ENCODE data around the gene TPSG1.
"Not testable (repeated sequence)": the region's sequence is repeated elsewhere in the genome, so short reads cannot be mapped to it uniquely, and the experiment has no call there.

The TPSG1 gene

DNA sequence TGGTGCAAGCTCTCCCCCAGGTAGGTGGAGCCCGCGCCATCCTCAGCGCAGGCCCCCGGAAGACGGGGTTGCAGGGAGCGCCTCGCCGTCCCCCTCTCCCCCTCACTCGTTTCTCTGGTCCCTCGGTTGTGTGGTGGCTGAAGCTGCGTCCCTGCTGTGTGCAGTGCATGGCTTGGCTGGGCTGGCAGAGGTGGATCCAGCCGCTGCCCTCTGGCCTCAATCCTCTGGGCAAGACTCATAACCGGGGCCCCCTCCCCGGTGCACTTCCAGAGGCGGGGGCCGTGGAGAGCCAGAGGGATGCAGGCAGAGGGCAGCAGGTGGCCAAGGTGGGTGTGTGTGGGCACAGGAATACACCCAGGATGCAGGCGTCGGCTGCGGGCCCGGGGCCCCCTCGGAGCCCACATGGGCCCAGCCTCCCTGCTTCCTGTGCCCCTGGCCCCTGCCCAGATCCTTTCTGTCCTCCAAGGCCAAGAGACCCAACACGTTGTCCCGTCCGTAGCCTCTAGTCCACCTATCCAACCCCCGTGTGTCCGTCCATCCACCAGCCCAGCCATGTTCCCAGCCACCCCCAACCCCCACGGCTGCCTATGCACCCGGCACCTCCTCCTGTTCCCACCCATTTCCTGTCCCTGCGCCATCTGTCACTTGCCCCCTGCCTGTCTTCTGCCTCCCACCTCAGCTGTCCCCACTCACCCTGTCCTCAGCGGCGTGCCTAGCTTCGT lies 9.3 kb downstream of the TPSG1 start:
- no peak for DNase-seq (ENCODE audit: low read depth)

DNA sequence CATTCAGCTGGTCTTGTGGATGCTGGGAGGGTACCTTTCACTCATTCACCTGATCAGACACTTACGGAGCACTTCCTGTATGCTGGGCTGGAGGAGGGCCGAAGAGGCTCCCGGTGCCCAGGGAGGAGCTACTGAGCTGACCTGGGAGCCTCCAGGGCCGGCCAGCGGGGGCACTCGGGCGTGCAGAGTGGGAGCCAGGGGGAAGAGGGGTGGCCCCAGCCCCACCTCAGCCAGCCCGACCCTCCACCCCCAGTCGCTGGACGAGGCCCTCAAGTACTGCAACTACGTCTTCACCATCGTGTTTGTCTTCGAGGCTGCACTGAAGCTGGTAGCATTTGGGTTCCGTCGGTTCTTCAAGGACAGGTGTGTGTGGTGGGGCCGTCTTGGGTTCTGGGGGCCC lies 10.3 kb downstream of the TPSG1 start:
- DNase-seq (ENCODE audit: low read depth), result no peak

DNA sequence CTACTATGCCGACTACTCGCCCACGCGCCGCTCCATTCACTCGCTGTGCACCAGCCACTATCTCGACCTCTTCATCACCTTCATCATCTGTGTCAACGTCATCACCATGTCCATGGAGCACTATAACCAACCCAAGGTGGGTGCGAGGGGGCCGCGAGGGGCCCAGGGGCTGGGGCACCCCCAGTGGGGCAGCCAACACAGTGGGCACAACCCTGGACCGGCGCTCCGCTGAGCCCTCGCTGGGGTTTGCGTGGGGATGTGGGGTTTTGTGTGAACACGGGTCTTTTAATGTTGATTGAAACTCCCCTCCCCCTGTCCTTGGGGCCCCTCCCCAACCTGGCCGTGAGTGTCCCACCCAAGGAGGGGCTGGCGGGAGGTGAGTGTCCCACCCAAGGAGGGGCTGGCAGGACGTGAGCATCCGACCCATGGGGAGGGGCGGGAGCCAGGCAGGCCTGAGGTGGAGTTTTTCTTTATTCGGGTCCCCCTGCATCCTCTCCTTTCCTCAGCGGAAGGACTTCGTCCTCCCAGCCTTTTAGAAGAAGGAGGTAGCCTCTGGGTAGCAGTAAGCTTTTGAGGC lies 11.2 kb downstream of the TPSG1 start:
- no peak for DNase-seq (ENCODE audit: low read depth)

DNA sequence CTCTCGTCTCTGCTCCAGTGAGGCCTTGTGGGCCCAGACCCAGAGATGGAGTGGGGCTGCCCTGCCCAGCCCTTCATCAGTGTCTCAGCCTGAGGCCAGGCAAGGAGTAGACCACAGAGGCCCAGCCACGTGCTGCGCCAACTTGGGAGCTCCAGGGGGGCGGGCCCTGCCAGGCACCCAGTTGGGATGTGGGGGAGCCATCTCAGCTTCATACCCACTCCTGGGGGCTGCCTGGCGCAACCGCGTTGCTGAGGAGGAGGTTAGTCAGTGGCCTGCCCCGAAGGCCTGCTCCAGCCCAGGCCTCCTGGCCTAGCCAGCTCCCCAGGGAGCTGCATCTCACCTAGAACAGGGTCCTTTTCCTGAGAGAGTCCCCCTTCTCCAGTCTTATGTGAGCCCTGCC lies 11.8 kb downstream of the TPSG1 start:
- no peak for DNase-seq (ENCODE audit: low read depth)

DNA sequence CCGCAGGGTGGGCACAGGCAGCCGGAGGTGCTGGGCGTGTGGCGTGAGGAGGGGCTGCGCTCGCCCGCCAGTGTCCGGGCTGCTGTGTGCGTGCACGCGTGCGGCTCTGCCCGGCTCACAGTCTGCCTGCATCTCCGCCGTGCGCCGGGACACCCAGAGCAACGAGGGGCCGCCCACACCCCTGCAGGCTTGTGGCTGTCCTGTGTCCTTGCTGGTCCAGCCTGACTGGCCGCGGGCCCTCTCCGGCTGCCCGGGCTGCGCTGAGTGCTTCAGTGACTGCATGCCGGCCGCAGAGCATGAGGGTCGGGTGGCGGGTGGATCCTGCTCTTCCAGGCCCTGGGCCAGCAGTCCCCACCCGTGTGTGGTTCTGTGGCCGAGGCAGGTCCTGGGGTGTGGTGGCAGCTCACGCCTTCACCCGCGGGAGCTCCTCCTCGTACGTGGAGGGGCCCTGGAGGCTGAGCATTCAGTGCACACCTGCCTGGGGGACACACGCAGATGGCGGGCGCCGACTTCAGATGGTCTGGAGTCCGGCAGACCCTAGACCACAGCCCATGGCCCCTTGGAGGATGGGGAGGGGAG lies 12.4 kb downstream of the TPSG1 start:
- DNase-seq (ENCODE audit: low read depth), result no peak

DNA sequence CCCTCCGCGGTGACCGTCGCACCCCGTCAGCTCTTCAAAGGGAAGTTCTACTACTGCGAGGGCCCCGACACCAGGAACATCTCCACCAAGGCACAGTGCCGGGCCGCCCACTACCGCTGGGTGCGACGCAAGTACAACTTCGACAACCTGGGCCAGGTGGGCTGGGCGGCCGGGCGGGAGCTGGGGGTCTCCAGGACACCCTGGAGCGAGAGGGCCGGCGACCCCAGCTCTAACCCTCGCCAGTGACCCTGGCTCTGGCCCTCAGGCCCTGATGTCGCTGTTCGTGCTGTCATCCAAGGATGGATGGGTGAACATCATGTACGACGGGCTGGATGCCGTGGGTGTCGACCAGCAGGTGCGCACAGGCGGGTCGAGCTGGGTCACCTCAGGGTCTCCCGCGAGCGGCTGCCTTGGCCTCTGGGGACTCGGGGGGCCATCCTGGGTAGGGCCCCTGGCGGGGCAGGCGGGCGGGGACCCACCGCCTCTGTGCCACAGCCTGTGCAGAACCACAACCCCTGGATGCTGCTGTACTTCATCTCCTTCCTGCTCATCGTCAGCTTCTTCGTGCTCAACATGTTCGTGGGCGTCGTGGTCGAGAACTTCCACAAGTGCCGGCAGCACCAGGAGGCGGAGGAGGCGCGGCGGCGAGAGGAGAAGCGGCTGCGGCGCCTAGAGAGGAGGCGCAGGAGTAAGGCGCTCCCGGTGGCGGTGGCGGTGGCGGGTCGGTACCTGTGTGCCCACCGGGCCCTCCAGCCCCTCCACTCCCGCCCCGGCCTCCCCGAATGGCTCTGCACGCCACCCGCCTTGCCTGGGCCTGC lies 13.4 kb downstream of the TPSG1 start:
- no peak for DNase-seq (ENCODE audit: low read depth)

DNA sequence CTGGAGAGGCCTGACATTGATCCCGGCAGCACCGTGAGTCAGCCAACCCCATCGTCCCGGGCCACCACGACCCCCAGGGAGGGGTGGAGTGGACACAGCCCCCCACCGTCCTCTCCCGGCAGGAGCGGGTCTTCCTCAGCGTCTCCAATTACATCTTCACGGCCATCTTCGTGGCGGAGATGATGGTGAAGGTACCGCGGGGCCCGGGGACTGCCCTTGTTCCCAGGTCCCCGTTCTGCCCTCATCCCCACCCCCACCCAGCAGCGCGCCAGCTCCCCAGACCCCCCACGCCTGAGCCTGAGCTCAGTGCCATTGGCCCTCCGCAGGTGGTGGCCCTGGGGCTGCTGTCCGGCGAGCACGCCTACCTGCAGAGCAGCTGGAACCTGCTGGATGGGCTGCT lies 14.6 kb downstream of the TPSG1 start:
- DNase-seq (ENCODE audit: low read depth), result no peak

DNA sequence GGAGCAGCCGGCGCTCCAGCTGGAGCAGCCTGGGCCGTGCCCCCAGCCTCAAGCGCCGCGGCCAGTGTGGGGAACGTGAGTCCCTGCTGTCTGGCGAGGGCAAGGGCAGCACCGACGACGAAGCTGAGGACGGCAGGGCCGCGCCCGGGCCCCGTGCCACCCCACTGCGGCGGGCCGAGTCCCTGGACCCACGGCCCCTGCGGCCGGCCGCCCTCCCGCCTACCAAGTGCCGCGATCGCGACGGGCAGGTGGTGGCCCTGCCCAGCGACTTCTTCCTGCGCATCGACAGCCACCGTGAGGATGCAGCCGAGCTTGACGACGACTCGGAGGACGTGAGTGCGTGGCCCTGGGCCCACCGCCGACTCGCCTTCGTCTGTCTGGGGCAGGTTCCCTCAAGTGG lies 16.0 kb downstream of the TPSG1 start:
- DNase-seq (ENCODE audit: low read depth), result no peak

DNA sequence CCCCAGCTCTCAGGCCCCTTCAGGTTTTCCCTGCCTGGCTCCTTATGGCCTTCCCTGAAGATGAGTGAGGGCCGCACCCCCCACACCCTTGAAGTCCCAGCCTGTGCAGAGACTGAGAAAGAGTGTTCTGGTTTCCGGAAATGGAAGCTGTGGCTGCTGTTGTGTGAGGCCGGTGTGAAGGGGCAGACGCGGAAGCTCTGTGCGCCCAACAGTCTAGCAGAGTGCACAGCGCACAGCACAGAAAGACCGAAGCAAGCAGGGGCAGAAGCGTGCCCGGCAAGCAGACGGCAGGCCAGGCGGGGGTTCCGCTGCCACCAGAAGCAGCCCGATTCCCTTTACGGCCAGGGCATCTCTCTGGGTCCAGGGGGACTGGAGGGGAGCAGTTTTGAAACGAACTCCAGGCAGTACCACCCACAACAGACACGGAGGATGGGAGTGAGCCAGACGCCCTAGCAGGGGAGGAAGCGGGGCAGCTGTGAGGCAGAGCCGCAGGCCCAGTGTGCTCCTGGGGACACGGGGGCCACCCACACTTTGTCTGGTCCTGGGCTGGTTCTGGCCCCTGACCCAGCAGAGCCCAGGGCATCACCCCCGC lies 16.7 kb downstream of the TPSG1 start:
- no peak for DNase-seq (ENCODE audit: low read depth)

DNA sequence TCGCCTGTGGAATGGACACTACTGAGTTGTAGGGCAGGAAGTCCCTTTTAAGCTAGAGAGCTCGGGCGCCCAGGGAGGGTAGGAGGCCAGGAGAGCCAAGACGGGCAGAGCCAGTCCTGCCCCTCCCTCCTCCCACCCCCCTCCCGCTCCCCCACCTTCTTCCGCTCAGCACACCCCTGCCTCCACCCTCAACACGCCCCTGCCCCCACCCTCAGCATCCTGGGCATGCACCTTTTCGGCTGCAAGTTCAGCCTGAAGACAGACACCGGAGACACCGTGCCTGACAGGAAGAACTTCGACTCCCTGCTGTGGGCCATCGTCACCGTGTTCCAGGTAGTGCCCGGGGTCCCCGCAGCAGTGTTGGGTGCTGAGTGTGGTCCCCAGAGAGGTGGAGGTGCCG lies 18.3 kb downstream of the TPSG1 start:
- DNase-seq (ENCODE audit: low read depth), result no peak

DNA sequence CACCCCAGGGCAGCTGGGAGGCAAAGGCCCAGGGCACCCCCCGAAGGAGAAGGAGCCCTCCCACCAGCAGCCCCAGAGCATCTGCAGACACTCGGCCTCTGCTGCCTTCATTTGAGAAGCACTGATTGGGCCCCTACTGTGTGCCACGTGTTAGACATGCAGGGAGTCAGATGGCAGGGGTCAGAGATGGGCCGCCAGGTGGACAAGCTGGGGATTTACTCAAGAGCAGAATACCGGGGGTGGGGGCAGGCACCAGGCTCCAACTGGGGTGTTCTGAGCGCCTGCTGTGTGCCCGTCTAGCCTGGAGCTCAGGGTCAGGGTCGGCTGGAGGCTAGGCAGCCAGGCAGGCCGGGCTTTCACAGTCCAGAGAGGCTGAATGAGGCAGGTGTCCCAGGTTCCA lies 18.7 kb downstream of the TPSG1 start:
- no peak for DNase-seq (ENCODE audit: low read depth)

DNA sequence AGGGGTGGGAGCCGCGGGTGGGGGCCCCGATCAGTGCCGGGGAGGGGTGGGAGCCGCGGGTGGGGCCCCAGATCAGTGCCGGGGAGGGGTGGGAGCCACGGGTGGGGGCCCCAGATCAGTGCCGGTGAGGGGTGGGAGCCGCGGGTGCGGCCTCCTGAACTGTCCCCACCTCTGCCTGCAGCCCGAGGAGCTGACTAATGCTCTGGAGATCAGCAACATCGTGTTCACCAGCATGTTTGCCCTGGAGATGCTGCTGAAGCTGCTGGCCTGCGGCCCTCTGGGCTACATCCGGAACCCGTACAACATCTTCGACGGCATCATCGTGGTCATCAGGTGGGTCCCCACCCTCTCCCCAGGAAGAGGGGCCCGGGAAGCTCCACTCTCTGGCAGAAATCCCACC lies 20.1 kb downstream of the TPSG1 start:
- DNase-seq (ENCODE audit: low read depth), result no peak

DNA sequence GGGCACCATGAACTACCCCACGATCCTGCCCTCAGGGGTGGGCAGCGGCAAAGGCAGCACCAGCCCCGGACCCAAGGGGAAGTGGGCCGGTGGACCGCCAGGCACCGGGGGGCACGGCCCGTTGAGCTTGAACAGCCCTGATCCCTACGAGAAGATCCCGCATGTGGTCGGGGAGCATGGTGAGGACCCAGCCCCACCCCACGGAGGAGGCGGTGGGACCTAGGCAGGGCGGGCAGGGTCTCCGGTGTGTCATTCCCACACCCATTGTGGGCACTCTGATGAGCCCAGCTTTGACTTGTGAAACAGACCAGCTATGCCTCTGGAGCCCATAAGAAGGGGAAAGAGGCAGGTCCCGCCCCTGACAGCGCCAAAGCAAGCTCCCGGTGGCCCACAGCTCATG lies 22.8 kb downstream of the TPSG1 start:
- no peak for DNase-seq (ENCODE audit: low read depth)

DNA sequence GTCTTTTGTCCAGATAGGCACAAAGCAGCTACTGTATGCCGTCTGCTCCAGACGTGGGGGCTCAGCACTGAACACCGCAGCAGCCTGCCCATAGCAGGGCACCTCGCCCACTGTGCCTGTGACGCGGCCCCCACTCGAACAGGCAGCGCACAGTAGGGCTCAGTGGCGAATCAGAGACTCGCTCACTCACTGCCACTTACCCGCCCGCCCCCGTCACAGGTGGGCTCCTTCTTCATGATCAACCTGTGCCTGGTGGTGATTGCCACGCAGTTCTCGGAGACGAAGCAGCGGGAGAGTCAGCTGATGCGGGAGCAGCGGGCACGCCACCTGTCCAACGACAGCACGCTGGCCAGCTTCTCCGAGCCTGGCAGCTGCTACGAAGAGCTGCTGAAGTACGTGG lies 23.6 kb downstream of the TPSG1 start:
- no peak for DNase-seq (ENCODE audit: low read depth)

DNA sequence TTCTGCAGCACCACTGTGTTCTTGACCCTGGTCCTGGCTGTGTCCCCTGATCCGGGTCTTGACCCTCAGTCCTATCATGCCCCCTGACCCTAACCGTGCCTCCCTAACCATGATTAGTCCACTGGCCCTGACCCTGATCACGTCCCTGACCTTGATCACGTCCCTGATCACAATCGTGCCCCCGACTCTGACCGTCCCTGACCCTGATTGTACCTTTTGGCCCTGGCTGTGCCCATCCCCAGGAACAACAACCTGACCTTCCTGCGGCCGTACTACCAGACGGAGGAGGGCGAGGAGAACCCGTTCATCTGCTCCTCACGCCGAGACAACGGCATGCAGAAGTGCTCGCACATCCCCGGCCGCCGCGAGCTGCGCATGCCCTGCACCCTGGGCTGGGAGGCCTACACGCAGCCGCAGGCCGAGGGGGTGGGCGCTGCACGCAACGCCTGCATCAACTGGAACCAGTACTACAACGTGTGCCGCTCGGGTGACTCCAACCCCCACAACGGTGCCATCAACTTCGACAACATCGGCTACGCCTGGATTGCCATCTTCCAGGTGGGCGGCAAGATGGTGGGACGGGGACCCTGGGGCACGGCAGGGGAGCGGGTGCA lies 24.9 kb downstream of the TPSG1 start:
- DNase-seq (ENCODE audit: low read depth), result no peak

DNA sequence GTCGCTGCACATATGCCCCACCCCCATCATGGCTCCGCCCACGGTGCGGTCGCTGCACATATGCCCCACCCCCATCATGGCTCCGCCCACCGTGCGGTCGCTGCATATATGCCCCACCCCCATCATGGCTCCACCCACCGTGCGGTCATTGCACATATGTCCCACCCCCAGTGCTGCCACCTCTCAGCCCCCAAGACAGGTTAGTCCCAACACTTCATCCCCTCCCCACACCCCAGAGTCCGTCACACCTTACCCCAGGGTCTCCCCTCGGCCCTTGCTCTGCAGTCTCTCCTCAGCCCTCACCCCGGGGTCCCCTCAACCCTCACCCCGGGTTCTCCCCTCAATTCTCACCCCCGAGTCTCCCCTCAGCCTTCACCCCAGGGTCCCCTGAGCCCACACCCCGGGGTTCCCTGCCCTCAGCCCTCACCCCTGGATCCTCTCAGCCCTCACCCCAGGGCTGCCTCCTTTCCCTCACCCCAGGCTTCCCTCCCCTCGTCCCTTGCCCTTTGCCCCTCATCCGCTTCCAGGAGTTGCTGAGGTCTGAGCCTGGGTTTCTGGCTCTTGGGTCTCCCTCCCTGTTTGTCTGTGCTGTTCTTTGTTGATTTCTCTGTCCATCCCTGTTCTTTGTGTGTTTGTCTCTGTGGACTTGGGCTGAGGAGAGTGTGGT lies 25.6 kb downstream of the TPSG1 start:
- DNase-seq (ENCODE audit: low read depth), result no peak

DNA sequence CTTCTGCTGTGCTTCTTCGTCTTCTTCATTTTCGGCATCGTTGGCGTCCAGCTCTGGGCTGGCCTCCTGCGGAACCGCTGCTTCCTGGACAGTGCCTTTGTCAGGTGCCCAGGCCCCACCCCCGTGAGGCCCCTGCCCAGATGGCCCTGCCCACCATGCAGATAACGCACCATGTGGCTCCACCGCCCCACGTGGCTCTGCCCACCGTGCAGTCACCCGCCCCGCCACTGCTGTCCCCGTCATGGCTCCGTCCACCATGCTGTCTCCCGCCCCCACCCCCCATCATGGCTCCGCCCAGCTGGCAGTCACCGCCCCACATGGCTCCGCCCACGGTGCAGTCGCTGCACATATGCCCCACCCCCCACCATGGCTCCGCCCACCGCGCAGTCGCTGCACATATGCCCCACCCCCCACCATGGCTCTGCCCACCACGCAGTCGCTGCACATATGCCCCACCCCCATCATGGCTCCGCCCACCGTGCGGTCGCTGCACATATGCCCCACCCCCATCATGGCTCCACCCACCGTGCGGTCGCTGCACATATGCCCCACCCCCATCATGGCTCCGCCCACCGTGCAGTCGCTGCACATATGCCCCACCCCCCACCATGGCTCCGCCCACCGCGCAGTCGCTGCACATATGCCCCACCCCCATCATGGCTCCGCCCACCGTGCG lies 26.3 kb downstream of the TPSG1 start:
- DNase-seq (ENCODE audit: low read depth), result not testable (repeated sequence)

DNA sequence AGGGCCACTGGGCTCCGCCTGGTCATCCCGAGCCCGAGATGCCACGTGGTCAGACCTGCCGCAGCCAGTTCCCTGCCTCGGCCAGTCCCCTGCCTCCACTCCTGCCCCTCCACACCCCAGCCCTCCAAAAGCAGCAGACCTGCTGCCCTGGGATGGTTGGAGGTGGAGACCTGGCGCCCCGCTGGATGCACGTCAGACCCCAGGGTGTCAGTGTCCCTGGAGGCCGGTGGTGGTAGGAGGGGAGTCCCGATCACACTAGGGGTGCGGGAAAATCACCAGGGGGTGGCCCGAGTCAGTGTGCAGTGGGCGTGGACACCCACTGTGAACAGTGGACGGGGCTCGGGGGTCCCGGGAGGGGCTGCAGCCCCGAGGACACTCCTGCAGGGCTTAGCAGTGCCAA lies 26.9 kb downstream of the TPSG1 start:
- no peak for DNase-seq (ENCODE audit: low read depth)

DNA sequence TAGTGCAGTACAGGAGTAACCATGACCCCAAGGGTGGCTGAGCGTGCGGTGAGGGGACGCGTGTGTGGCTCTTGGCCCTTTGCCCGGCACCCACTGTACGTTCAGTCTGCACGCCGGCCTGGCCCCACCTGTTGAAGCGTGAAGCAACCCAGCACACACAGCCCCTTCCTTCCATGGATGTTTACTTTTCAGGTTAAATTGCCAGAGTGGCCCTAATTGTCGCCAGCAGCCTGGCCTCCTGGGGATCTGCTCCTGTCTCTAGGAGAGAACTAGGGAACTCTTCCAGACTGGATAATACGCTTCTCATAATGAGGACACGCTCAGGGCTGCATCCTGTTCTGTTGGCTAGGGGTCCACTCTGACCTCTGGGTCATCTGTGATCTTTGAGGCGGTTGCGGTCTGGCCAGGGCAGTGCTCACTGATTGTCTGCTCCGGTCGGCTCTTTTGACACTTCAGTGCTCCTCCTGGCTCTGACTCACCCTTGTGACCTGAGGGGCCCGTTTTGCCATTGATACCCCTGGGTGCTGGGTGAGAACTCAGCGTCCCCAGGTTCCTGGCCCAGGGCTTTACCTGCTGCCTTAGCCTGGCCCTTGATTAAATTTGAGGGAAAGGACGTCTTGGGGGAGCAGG lies 27.7 kb downstream of the TPSG1 start:
- no peak for DNase-seq (ENCODE audit: low read depth)

DNA sequence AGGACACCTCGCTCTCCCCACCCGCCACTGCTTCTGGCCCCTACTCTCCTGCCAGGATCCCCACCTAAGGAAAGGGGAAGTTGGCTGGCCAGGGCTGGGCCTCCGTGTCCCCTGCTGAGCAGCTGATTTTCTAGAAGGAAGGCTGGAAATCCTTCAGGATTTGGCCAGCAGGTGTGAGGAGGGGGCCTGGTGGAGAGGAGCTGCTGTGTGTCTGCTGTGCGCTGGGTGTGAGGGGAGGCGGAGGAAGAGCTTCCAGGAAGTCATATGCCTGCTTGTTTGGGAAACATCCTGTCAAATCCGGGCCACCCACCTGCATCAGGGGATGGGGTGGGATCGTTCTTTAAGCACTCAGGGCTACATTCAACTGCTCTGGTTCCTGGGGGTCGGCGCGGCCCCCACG lies 28.6 kb downstream of the TPSG1 start:
- no peak for DNase-seq (ENCODE audit: low read depth)

DNA sequence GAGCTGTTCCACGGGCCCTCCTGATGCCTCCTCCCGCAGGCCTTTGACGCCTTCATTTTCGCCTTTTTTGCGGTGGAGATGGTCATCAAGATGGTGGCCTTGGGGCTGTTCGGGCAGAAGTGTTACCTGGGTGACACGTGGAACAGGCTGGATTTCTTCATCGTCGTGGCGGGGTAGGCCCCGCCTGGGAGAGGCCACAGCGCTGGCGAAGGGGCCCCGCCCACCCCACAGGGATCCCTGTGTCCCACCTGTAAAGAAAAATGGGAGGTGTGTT lies 29.7 kb downstream of the TPSG1 start:
- DNase-seq (ENCODE audit: low read depth), result no peak
